ENCODE results near the gene ABCE1.

GRCh38 chr4:145069361-145069760 lies 28.8 kb upstream of the ABCE1 start:
- TF ChIP-seq EZH2 (IDR thresholded peaks at IDR 0.05) (no peak), POLR2AphosphoS5 (IDR thresholded peaks at IDR 0.05; ENCODE audit: borderline replicate concordance, low read depth, low read length) (no peak)
